Erythroblast (primary cell): ENCODE measurements around the gene EPB41L4B.

Experiments
- DNase-seq, 2 experiments: peaks; one replicate each; lab custom pipeline; 2025; lab: John Stamatoyannopoulos, UW
- GATA1 ChIP-seq: IDR thresholded peaks from 2 replicates; pipeline ENCODE4 v1.6.1; 2011; ENCODE audit warnings: low read depth, mild to moderate bottlenecking, control low read depth, low read length, moderate library complexity
- POLR2A ChIP-seq: IDR thresholded peaks from 2 replicates; pipeline ENCODE4 v1.6.1; 2011; ENCODE audit warnings: mild to moderate bottlenecking, low read length

The EPB41L4B gene

DNA sequence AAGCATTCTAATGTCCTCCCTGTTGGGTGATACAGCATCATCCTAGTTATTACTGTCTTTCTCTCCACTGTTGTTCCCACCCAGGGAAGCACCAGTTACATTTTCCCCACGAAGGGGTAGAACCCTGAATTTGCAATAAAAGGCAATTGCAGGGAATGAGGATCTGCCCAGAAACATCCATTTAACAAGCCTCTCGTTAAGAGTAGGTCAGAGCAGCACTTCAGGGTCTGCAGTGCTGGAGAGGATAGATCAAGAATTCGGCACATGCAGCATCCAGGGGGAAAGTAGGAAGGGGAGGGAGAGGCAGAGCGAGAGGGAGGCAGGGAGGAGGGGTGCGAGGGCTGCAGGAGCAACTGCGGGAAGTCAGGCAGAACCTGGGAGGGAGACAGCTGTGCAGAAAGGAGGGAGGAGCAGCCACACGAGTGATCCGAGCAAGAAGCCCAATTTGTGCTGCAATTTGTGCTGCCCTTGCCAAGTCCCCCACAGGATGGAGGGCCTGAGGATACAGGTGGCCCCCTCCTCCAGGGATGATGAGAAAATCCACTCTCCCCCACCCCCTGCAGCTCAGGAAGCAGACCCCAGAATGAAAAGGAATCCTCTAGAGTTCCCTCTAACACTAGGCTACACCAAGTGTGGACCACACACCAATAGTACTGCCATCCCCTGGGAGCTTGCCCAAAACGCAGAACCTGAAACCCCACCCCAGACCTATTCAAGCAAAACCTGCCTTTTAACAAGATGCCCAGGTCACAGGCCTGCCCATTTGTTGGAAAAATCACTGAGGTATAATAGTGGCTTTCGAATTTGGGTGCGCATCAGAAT is 62.2 kb downstream of the EPB41L4B start:
- no peak for DNase-seq
- no peak for TF ChIP-seq POLR2A
- TF ChIP-seq GATA1, result no peak

- no peak for DNase-seq
- TF ChIP-seq POLR2A (no peak), GATA1 (no peak)
Observed at GRCh38 chr9:109256336-109256735, 64.5 kb downstream of the EPB41L4B start.

- TF ChIP-seq GATA1, result no peak
- TF ChIP-seq POLR2A, result no peak
- DNase-seq, result no peak
Observed at GRCh38 chr9:109255394-109255793, 65.5 kb downstream of the EPB41L4B start.

- DNase-seq, result no peak
Observed at GRCh38 chr9:109254317-109254716, 66.5 kb downstream of the EPB41L4B start.

GRCh38 chr9:109253637-109254284 is 67.1 kb downstream of the EPB41L4B start:
- TF ChIP-seq POLR2A, result no peak
- TF ChIP-seq GATA1, result no peak
- no peak for DNase-seq

More at GRCh38 chr9:109254317-109254716, 66.5 kb downstream of the EPB41L4B start:
- TF ChIP-seq POLR2A (no peak), GATA1 (no peak)

DNA sequence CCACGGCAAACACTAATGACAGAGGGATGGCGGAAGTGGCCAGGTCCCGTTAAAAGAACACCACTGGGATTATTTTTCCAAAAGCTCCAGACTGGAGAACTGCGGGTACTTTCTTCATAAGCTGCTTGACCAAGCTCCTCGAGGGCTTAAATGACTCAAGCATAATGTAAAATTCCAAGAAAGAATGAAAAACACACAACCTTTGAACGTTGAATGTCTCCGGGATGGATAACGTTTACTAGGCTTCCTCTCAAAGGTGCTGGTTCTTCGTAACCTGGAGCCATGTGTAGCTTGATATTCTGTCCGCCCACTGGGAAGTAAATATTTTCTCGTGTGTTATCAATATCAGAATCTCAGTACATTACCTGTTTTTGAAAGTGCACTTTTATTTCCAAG is 67.6 kb downstream of the EPB41L4B start:
- TF ChIP-seq POLR2A (no peak), GATA1 (no peak)
- no peak for DNase-seq

- DNase-seq, result no peak
- TF ChIP-seq POLR2A (no peak), GATA1 (no peak)
Observed at GRCh38 chr9:109252291-109252690, 68.6 kb downstream of the EPB41L4B start.

DNA sequence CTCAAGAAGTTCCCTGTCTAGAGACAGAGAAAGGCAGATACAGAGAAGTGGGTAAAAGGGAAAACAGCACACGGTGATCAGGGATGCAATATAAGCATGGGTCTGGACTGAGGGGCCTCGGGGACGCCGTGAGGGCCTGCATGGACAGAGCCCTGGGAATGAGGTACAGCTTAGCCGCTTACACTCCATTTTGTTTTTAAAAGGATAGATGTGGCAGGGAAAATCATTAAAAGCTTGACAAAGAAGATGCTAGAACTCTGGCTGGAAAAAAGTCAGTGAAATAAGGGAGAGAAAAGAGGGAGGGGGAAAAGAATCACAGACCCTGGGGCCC is 69.1 kb downstream of the EPB41L4B start:
- TF ChIP-seq POLR2A, result no peak
- no peak for TF ChIP-seq GATA1
- no peak for DNase-seq

GRCh38 chr9:109251080-109251775 is 69.6 kb downstream of the EPB41L4B start:
- DNase-seq, result no peak
- no peak for TF ChIP-seq POLR2A
- TF ChIP-seq GATA1, result no peak

DNA sequence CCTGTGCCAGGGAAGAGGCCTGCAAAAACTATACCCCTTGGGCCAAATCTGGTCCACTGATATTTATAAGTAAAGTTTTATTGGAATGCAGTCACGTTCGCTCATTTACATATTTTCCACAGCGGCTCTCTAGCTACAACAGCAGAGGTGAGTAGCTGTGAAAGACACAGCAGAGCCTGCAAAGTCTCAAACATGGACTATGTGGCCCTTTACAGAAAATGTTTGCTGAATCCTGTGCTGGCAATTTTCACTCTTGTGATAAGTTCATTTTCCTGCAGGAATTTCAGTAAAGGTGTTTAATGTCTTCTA is 70.1 kb downstream of the EPB41L4B start:
- TF ChIP-seq POLR2A, result no peak
- TF ChIP-seq GATA1, result no peak
- no peak for DNase-seq

GRCh38 chr9:109250311-109250741 is 70.5 kb downstream of the EPB41L4B start:
- TF ChIP-seq POLR2A, result no peak
- TF ChIP-seq GATA1, result no peak
- no peak for DNase-seq

GRCh38 chr9:109249615-109250014 is 71.2 kb downstream of the EPB41L4B start:
- TF ChIP-seq POLR2A (no peak), GATA1 (no peak)
- DNase-seq, result no peak

- DNase-seq, result no peak
- TF ChIP-seq GATA1 (no peak), POLR2A (no peak)
Observed at GRCh38 chr9:109248133-109248581, 72.7 kb downstream of the EPB41L4B start.

DNA sequence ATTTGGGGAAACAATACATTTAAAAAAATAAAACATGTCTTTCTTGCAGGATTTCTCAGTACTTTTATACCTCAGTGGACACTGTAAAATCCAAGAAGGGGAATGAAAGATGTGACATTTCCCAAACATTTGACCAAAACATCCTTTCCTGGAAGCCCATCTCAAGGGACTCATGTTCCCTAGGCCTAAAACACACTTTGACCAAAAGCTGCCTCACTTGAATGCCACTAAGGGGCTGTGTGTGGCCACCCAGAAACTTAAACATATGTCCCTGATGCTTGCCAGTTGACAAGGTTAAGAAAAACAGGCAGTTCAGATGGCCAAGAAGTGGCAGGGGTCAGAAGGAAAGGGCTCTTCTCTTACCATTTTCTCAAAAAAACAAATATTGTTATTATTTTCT is 73.6 kb downstream of the EPB41L4B start:
- DNase-seq, result no peak
- TF ChIP-seq POLR2A (no peak), GATA1 (no peak)

DNA sequence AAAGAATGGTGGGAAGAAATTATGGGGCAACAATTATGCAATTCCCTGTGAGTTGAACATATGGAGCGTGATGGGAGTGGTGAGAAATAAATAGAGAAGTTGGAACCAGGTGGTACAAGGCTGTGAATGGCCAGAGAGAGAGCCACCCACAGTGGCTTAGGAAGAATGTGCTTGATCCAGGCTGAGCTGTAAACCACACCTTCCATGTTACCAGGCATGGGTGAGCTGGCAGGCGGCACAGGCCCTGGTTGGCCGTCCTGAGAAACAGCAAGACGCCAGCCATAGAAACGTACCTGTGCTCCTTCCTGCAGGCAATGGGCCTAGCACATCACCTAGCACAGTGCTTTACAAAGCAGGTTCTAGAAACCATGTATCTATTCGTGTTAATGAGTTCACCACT is 74.3 kb downstream of the EPB41L4B start:
- TF ChIP-seq POLR2A (no peak), GATA1 (no peak)
- no peak for DNase-seq
